HG02973 (cell line): Measurements from ENCODE around the gene KDM1A.
A peak's percentile ranks its signal among the peaks of the same experiment; 100 is the strongest.
"Not testable (repeated sequence)": the region's sequence is repeated elsewhere in the genome, so short reads cannot be mapped to it uniquely, and the experiment has no call there.

Experiments used
- ATAC-seq: cut with Tn5 transposase; IDR thresholded peaks from one replicate; pipeline ENCODE4 v1.9.1; 2021; ENCODE audit warnings: moderate library complexity; ENCODE audit not compliant: unreplicated experiment

KDM1A gene

GRCh38 chr1:23010025-23010424, 9.2 kb upstream of the KDM1A start:
- not testable (repeated sequence) for ATAC-seq

GRCh38 chr1:23013657-23014056, 5.6 kb upstream of the KDM1A start:
- ATAC-seq = no peak

- ATAC-seq = no peak
These were observed 591 bp upstream of the KDM1A start for GRCh38 chr1:23018661-23019093.

GRCh38 chr1:23019863-23020625, 776 bp downstream of the KDM1A start:
- peak; percentile 23 for ATAC-seq

GRCh38 chr1:23020706-23021405, 1.6 kb downstream of the KDM1A start:
- ATAC-seq = no peak

- no peak for ATAC-seq
These were observed 2.6 kb downstream of the KDM1A start for GRCh38 chr1:23021834-23022233.

GRCh38 chr1:23023174-23023845, 4.0 kb downstream of the KDM1A start:
- no peak for ATAC-seq

- no peak for ATAC-seq
These were observed 7.3 kb downstream of the KDM1A start for GRCh38 chr1:23026568-23026967.

GRCh38 chr1:23027352-23027907, 8.2 kb downstream of the KDM1A start:
- no peak for ATAC-seq

- ATAC-seq = no peak
These were observed 10.1 kb downstream of the KDM1A start for GRCh38 chr1:23029337-23029736.

GRCh38 chr1:23035823-23036452, 16.7 kb downstream of the KDM1A start:
- ATAC-seq = no peak

GRCh38 chr1:23037081-23037740, 17.9 kb downstream of the KDM1A start:
- ATAC-seq = no peak

- no peak for ATAC-seq
These were observed 20.1 kb downstream of the KDM1A start for GRCh38 chr1:23039308-23039826.

GRCh38 chr1:23040509-23040908, 21.2 kb downstream of the KDM1A start:
- ATAC-seq = no peak

GRCh38 chr1:23044035-23044434, 24.8 kb downstream of the KDM1A start:
- no peak for ATAC-seq

- ATAC-seq = no peak
These were observed 30.9 kb downstream of the KDM1A start for GRCh38 chr1:23050201-23050600.

GRCh38 chr1:23051290-23051909, 32.1 kb downstream of the KDM1A start:
- no peak for ATAC-seq

- ATAC-seq = no peak
These were observed 38.0 kb downstream of the KDM1A start for GRCh38 chr1:23057301-23057700.

- ATAC-seq = no peak
These were observed 43.0 kb downstream of the KDM1A start for GRCh38 chr1:23062271-23062670.

- no peak for ATAC-seq
These were observed 46.1 kb downstream of the KDM1A start for GRCh38 chr1:23065385-23065784.
